Measurements from ENCODE around the gene EGLN1. TPM values are rescaled to one million over a fixed set of nuclear protein-coding genes. Genes with fewer than 3 reads are reported as not detected.

Gene EGLN1
- total and polyA plus RNA-seq, 2 of the 8 experiments (the other 6 are each of a cell fraction or from before 2014, with no cell fraction given): 4.0 to 6.4 TPM

- H3K14ac ChIP-seq (ENCODE audit: insufficient read length): no peak overlapping the region
- no peak overlapping the region for H3K18ac ChIP-seq (ENCODE audit: extremely low read depth, low read length)
- H3K79me1 ChIP-seq (ENCODE audit: low read depth, low read length): no peaks in the 10 kb centered on the region
- H2BK12ac ChIP-seq (ENCODE audit: low read depth, low read length): no peak overlapping the region
- no peaks in the 10 kb centered on the region for H3K27me3 ChIP-seq (replicated peaks in 1 of 4; ENCODE audit: control insufficient read depth in 3 of 4, extremely low read depth in 1 of 4, insufficient read depth in 3 of 4, low read length in 3 of 4)
- H4K20me1 ChIP-seq (replicated peaks in 1 of 2; ENCODE audit: control insufficient read depth in 1 of 2, insufficient read depth in 2 of 2, low read length in 2 of 2): peaks cover 0 to 2% of the 10 kb centered on the region in 2 experiments
- no peak overlapping the region for H2BK120ac ChIP-seq (replicated peaks; ENCODE audit: low read depth, low read length)
- no peak overlapping the region for H3K4me2 ChIP-seq (ENCODE audit: insufficient read depth in 1 of 2, low read depth in 2 of 2, low read length in 2 of 2)
- H3K23ac ChIP-seq (ENCODE audit: insufficient read length): no peak overlapping the region
- no peak overlapping the region for H2BK15ac ChIP-seq (ENCODE audit: low read length)
- no peak overlapping the region for H4K91ac ChIP-seq (replicated peaks; ENCODE audit: insufficient read length, low read length)
- H3K4me3 ChIP-seq (ENCODE audit: extremely low read depth in 1 of 4, insufficient read depth in 2 of 4, low read depth in 3 of 4, low read length in 4 of 4): no peak overlapping the region
- no peak overlapping the region for H3K56ac ChIP-seq (replicated peaks; ENCODE audit: insufficient read length, low read depth, low read length)
- ChIA-PET POLR2A (ENCODE audit: partially characterized antibody) (no interaction called here), CTCF (ENCODE audit: partially characterized antibody) (interaction anchor here (0.9 kb wide), 1 partner anchor 253 kb away, joined by 3 read pairs; no protein-coding TSS in a partner anchor)
- H3K79me2 ChIP-seq (ENCODE audit: control insufficient read depth in 1 of 2, insufficient read depth in 2 of 2, low read length in 2 of 2): no peaks in the 10 kb centered on the region
- FAIRE-seq (no peak), DNase-seq (ENCODE audit: low read depth in 1 of 2, low spot score in 2 of 2) (no peak)
- no peak overlapping the region for H2AFZ ChIP-seq (ENCODE audit: low read length)
- H4K5ac ChIP-seq (ENCODE audit: insufficient read length, low read depth, low read length): no peak overlapping the region
- no peak overlapping the region for H4K8ac ChIP-seq (ENCODE audit: extremely low read depth, insufficient read depth, low read length)
- no peak overlapping the region for H3K9ac ChIP-seq (replicated peaks in 1 of 4; ENCODE audit: extremely low read depth in 1 of 4, low read depth in 3 of 4, low read length in 3 of 4)
- H2BK20ac ChIP-seq (ENCODE audit: low read length): no peak overlapping the region
- 79% methylated on average over 2 of the region's 2 CpGs; no CpG with 5 or more reads in 1 of the 2 experiments for WGBS, 2 experiments (ENCODE audit: extremely low coverage in 1 of 2, insufficient coverage in 1 of 2, insufficient read length in 1 of 2, insufficient replicate concordance in 2 of 2, low coverage in 1 of 2, low lambda C conversion rate in 2 of 2, missing lambda C conversion rate in 1 of 2)
- no peak overlapping the region for H3K27ac ChIP-seq (ENCODE audit: low read depth, low read length)
- peaks cover 4 to 40% (median 16%) of the 10 kb centered on the region in 4 experiments; a peak in 7 of 8 replicates for H3K36me3 ChIP-seq (ENCODE audit: control insufficient read depth in 2 of 4, insufficient read depth in 4 of 4, low read length in 3 of 4)
- no peaks in the 10 kb centered on the region for H3K23me2 ChIP-seq (ENCODE audit: low read depth, low read length)
- H2AK5ac ChIP-seq (ENCODE audit: low read depth, low read length): no peak overlapping the region
- no peaks in the 10 kb centered on the region for H3K9me3 ChIP-seq (ENCODE audit: insufficient read depth in 2 of 2, low read depth in 1 of 2, low read length in 1 of 2)
- no peak overlapping the region for H3K4ac ChIP-seq (replicated peaks; ENCODE audit: insufficient read length, low read depth, low read length)
- no peaks in the 10 kb centered on the region for H3K4me1 ChIP-seq (replicated peaks in 1 of 4; ENCODE audit: control insufficient read depth in 3 of 4, insufficient read depth in 4 of 4, low read length in 3 of 4)
- H2BK5ac ChIP-seq (ENCODE audit: low read depth, low read length): no peak overlapping the region
- TF ChIP-seq GTF2F1 (IDR thresholded peaks at IDR 0.05; ENCODE audit: borderline replicate concordance, low read depth, low read length): no peak
- no peak for TF ChIP-seq ASH2L (IDR thresholded peaks at IDR 0.05; ENCODE audit: low read length)
- TF ChIP-seq RXRA (IDR thresholded peaks at IDR 0.05; ENCODE audit: insufficient read depth, low read depth, low read length): no peak
- TF ChIP-seq EP300 (IDR thresholded peaks at IDR 0.05; ENCODE audit: borderline replicate concordance in 1 of 2, low read depth in 2 of 2, low read length in 2 of 2): no peak
- no peak for TF ChIP-seq SAP30 (IDR thresholded peaks at IDR 0.05; ENCODE audit: insufficient read depth, insufficient replicate concordance, low read length)
- TF ChIP-seq JUND (IDR thresholded peaks at IDR 0.05; ENCODE audit: low read length): no peak
- TF ChIP-seq PHF8 (conservative IDR thresholded peaks at IDR 0.05; ENCODE audit: low read depth, low read length): no peak
- TF ChIP-seq CHD2 (IDR thresholded peaks at IDR 0.05; ENCODE audit: low read length): no peak
- TF ChIP-seq CTBP2 (IDR thresholded peaks at IDR 0.05; ENCODE audit: borderline replicate concordance, insufficient read depth, insufficient read length, low read length): no peak
- TF ChIP-seq USF2 (IDR thresholded peaks at IDR 0.05; ENCODE audit: low read length): no peak
- TF ChIP-seq KDM1A (IDR thresholded peaks at IDR 0.05; ENCODE audit: borderline replicate concordance, low read length): no peak
- no peak for TF ChIP-seq CEBPB (IDR thresholded peaks at IDR 0.05; ENCODE audit: low read depth, low read length)
- TF ChIP-seq CREB1 (IDR thresholded peaks at IDR 0.05): no peak
- TF ChIP-seq JUN (IDR thresholded peaks at IDR 0.05; ENCODE audit: low read depth, low read length): no peak
Observed at GRCh38 chr1:231351816-231352215, 70.3 kb downstream of the EGLN1 start.

Data from H1 (cell line).